Endothelial cell of umbilical vein (primary cell): ENCODE measurements around the gene SUPT3H. TPM values are rescaled to one million over a fixed set of nuclear protein-coding genes. Genes with fewer than 3 reads are reported as not detected.

Experiments used
- BruUV-seq: library from RNA; stranded (reverse); fragments of 400-500 nt; replicated peaks from 2 replicates; lab custom pipeline; 2021; lab: Mats Ljungman, UMichigan
- CTCF ChIA-PET: fragments of 300-600, 350-600 bp; sonication (Branson Sonifier 250); formaldehyde crosslinking; loops from one replicate; lab custom pipeline; 2021; ENCODE audit warnings: antibody characterized with exemption, inconsistent platforms; lab: Charles Lee
- POLR2A ChIA-PET: fragments of 300-600, 350-600 bp; sonication (Branson Sonifier 250); formaldehyde crosslinking; loops from one replicate; lab custom pipeline; 2021; ENCODE audit warnings: antibody characterized with exemption, inconsistent platforms; lab: Charles Lee
- DNase-seq: peaks from one replicate; pipeline ENCODE4 v3.0.0-alpha.2; 2011; ENCODE audit warnings: low read depth, low spot score
- FAIRE-seq: peaks from 2 replicates; lab custom pipeline; 2011; peaks lifted over from hg19 to GRCh38; lab: Jason Lieb, UNC
- H2AFZ ChIP-seq: 2 replicates; pipeline ENCODE4 v1.6.0; 2012; ENCODE audit warnings: low read depth, low read length, control low read depth, inconsistent platforms
- H3K27ac ChIP-seq: 2 replicates; pipeline ENCODE4 v1.5.1; 2011; ENCODE audit warnings: low read depth, mild to moderate bottlenecking, control low read depth, low read length, moderate library complexity; ENCODE audit not compliant: insufficient read depth
- H3K27me3 ChIP-seq, 2 experiments: 2 replicates each; pipeline versions ENCODE4 v1.6.0 to v1.6.1; 2011; ENCODE audit warnings: low read length in 2 of 2, mixed read lengths in 1 of 2; ENCODE audit not compliant: control insufficient read depth in 2 of 2, insufficient read depth in 2 of 2
- H3K36me3 ChIP-seq, 2 experiments: 2 replicates in 1 of 2; 3 replicates in 1 of 2; pipeline ENCODE4 v1.5.1; 2011; ENCODE audit warnings: low read length in 2 of 2, mild to moderate bottlenecking in 1 of 2, moderate library complexity in 1 of 2; ENCODE audit not compliant: control insufficient read depth in 2 of 2, insufficient read depth in 2 of 2; ENCODE audit errors: extremely low read depth in 1 of 2
- H3K4me1 ChIP-seq: 3 replicates; pipeline ENCODE4 v1.5.1; 2011; ENCODE audit warnings: mild to moderate bottlenecking, low read length; ENCODE audit not compliant: control insufficient read depth, insufficient read depth; ENCODE audit errors: extremely low read depth
- H3K4me2 ChIP-seq: 2 replicates; pipeline ENCODE4 v1.6.1; 2011; ENCODE audit warnings: low read length, control low read depth, mixed read lengths; ENCODE audit not compliant: insufficient read depth
- H3K4me3 ChIP-seq, 3 experiments: fragments of 200-600 bp in 1 of 3; sonication (generic), shearing (Covaris generic) in 1 of 3; replicated peaks in 1 of 3; 2 replicates each; pipeline ENCODE4 v1.5.1; 2011 to 2016; ENCODE audit warnings: control low read depth in 3 of 3, low read length in 3 of 3, mild to moderate bottlenecking in 2 of 3, inconsistent platforms in 1 of 3, low read depth in 1 of 3, moderate library complexity in 1 of 3; ENCODE audit not compliant: insufficient read depth in 1 of 3
- H3K79me2 ChIP-seq: 2 replicates; pipeline ENCODE4 v1.6.0; 2012; ENCODE audit warnings: low read length, inconsistent platforms; ENCODE audit not compliant: control insufficient read depth, insufficient read depth
- H3K9ac ChIP-seq: replicated peaks from 2 replicates; pipeline ENCODE3; 2011; ENCODE audit warnings: low read length, control low read depth; ENCODE audit not compliant: insufficient read depth; ENCODE audit errors: extremely low read depth
- H3K9me1 ChIP-seq: replicated peaks from 3 replicates; pipeline ENCODE4 v1.6.0; 2011; ENCODE audit warnings: mild to moderate bottlenecking, low read length; ENCODE audit not compliant: control insufficient read depth, insufficient read depth; ENCODE audit errors: extremely low read depth
- H3K9me3 ChIP-seq: replicated peaks from 2 replicates; pipeline ENCODE4 v1.5.1; 2012; ENCODE audit warnings: low read length, inconsistent platforms; ENCODE audit not compliant: control insufficient read depth, insufficient read depth
- H4K20me1 ChIP-seq: replicated peaks from 2 replicates; pipeline ENCODE3; 2011; ENCODE audit warnings: mild to moderate bottlenecking, low read length; ENCODE audit not compliant: control insufficient read depth, insufficient read depth; ENCODE audit errors: extremely low read depth
- EZH2 ChIP-seq: IDR thresholded peaks from 2 replicates; pipeline ENCODE4 v1.6.1; 2012; ENCODE audit warnings: borderline replicate concordance, low read depth, mild to moderate bottlenecking, moderate library complexity, low read length, inconsistent platforms; ENCODE audit not compliant: severe bottlenecking
- FOS ChIP-seq: IDR thresholded peaks from 2 replicates; pipeline ENCODE4 v1.6.1; 2011; ENCODE audit warnings: mild to moderate bottlenecking, low read length, moderate library complexity, borderline replicate concordance; ENCODE audit not compliant: insufficient read depth
- GATA2 ChIP-seq: IDR thresholded peaks from 2 replicates; pipeline ENCODE4 v1.7.0; 2011; ENCODE audit warnings: low read depth, mild to moderate bottlenecking, moderate library complexity, mixed read lengths, low read length; ENCODE audit not compliant: insufficient read length, insufficient read depth
- JUN ChIP-seq: IDR thresholded peaks from 2 replicates; pipeline ENCODE4 v1.6.1; 2011; ENCODE audit warnings: borderline replicate concordance, low read depth; ENCODE audit not compliant: insufficient read length, insufficient read depth
- MYC ChIP-seq: IDR thresholded peaks from one replicate; pipeline ENCODE4 v1.6.1; 2011; ENCODE audit warnings: mild to moderate bottlenecking, low read depth, low read length
- POLR2A ChIP-seq: IDR thresholded peaks from 2 replicates; pipeline ENCODE4 v1.6.1; 2012; ENCODE audit warnings: low read depth, mild to moderate bottlenecking, control low read depth, low read length
- POLR2AphosphoS5 ChIP-seq: IDR thresholded peaks from 2 replicates; pipeline ENCODE4 v1.6.1; 2012; ENCODE audit warnings: low read depth, mild to moderate bottlenecking, control low read depth, low read length, moderate library complexity; ENCODE audit not compliant: insufficient read depth
- dilution Hi-C: fragments of 300-500 bp; cut with MboI; formaldehyde crosslinking; loops from one replicate; pipeline ENCODE4 v1.15.0; 2019; ENCODE audit warnings: low sequenced_read_pairs; ENCODE audit not compliant: extremely low pct_ligation_motif_present
- intact Hi-C: fragments of 100-400 bp; cut with micrococcal nuclease; formaldehyde crosslinking; loops from one replicate; pipeline ENCODE4 v1.10.0; 2022
- polyA plus RNA-seq, 4 experiments: library from polyadenylated mRNA; depleted of rRNA in 3 of 4; stranded (reverse) in 3 of 4; unstranded in 1 of 4; fragments of >200 nt; gene quantifications; 2 replicates each; pipeline versions ENCODE4 v1.2.1 to v1.2.3, GENCODE V29; 2011 to 2012; ENCODE audit warnings: missing spikeins in 1 of 4
- total RNA-seq: library from RNA; stranded (reverse); gene quantifications from 2 replicates; pipeline ENCODE4 v1.2.3, GENCODE V29; 2021
- TF ChIP-seq, protein P1 (sequence below): IDR thresholded peaks from 2 replicates; pipeline ENCODE4 v1.6.1; 2011; ENCODE audit not compliant: insufficient read depth, insufficient read length
- TF ChIP-seq, protein P2 (sequence below), 2 donors: IDR thresholded peaks; 1 replicate in 1 of 2; 2 replicates in 1 of 2; pipeline ENCODE4 v1.5.1; 2011; ENCODE audit warnings: low read length in 2 of 2, mild to moderate bottlenecking in 2 of 2, moderate library complexity in 2 of 2, control low read depth in 1 of 2, inconsistent platforms in 1 of 2, low read depth in 1 of 2; ENCODE audit not compliant: insufficient read depth in 1 of 2; ENCODE audit errors: extremely low read depth in 1 of 2

Gene SUPT3H
- total and polyA plus RNA-seq, 2 donors (not counting 3 experiments of a cell fraction or from before 2014, with no cell fraction given): 8.3 to 9.8 TPM

DNA sequence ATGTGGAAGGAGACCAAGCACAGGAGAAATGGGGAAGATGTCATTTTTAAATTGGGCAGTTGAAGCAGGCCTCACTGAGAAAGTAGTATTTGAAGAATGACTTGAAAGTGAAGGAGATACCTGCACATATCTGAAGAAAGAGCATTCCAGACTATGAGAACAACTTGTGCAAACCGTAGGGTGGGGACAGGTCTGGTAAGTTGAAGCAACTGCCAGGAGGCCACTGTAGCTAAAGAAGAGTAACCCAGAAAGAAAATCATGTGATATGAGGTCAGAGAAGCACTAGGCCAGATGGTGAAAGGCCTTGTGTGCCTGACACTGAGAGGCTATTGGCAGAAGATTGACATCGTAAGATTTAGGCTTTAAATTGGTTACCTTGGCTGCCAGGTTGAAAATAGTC is 4.7 kb upstream of the SUPT3H start:
- no TSS peak for BruUV-seq
- no peak for FAIRE-seq
- H4K20me1 ChIP-seq: no peaks in the 10 kb centered on the region
- intact Hi-C loops (no loop called here), dilution Hi-C loops (no loop called here)
- H3K9me1 ChIP-seq: no peaks in the 10 kb centered on the region
- no peak overlapping the region for H3K4me2 ChIP-seq
- H3K36me3 ChIP-seq: no peaks in the 10 kb centered on the region
- no peak for TF ChIP-seq POLR2AphosphoS5
- TF ChIP-seq GATA2: no peak
- TF ChIP-seq, protein P1, sequence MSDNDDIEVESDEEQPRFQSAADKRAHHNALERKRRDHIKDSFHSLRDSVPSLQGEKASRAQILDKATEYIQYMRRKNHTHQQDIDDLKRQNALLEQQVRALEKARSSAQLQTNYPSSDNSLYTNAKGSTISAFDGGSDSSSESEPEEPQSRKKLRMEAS: no peak
- ChIA-PET CTCF (interaction anchor here (1.6 kb wide), 1 partner anchor 332 kb away, joined by 4 read pairs; no protein-coding TSS in a partner anchor), POLR2A (no interaction called here)
- H2AFZ ChIP-seq: no peak overlapping the region
- peaks cover 2 to 7% of the 10 kb centered on the region in 2 experiments for H3K27me3 ChIP-seq
- peaks cover 5% of the 10 kb centered on the region for H3K4me1 ChIP-seq
- no peak overlapping the region for H3K9ac ChIP-seq
- no peak overlapping the region for H3K4me3 ChIP-seq
- DNase-seq: no peak
- no peaks in the 10 kb centered on the region for H3K9me3 ChIP-seq
- no peak overlapping the region for H3K27ac ChIP-seq
- H3K79me2 ChIP-seq: no peaks in the 10 kb centered on the region

DNA sequence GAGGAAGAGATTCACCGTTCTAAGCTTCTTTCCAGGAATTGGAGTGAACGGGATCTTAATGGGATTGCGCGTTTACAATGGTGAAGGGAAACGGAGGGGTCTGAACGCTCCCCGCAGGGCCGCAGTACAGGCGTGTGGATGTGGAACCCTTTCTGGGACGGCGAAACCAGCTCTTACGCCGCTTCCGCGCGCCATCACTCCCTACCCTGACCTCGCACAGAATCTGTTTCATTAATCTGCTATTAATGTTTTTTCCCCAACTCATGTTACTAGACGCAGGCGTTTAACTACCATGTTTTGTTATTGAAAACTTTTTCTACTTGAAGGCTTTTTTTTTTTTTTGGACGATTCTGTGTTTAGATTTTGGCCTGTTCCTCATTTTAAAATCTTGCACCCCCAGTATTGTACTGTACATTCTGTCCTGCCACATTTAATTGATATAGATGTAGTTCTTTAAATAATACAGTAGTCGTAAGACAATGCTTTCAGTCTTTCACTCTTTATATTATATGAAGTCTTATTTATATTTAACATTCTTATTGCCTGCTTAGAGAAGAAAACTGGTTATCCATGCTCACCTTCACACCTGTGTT is 696 bp upstream of the SUPT3H start:
- intact Hi-C loops: loop anchor here (1.0 to 2.0 kb wide), 4 partner anchors 42 to 723 kb away; no protein-coding TSS in a partner anchor
- no peaks in the 10 kb centered on the region for H3K27me3 ChIP-seq
- H3K4me1 ChIP-seq: peaks cover 8% of the 10 kb centered on the region
- POLR2A ChIA-PET: interaction anchor here (0.5 to 1.0 kb wide), 7 partner anchors 43 to 336 kb away, joined by 3 to 5 read pairs (median 3); no protein-coding TSS in a partner anchor
- H4K20me1 ChIP-seq: no peaks in the 10 kb centered on the region
- peak overlapping the region; percentile 93 for H3K9ac ChIP-seq
- H3K36me3 ChIP-seq: no peaks in the 10 kb centered on the region
- H3K27ac ChIP-seq: peak overlapping the region; percentile 91
- H3K4me3 ChIP-seq: peak overlapping the region; percentile 76 to 92 (median 79)
- H3K79me2 ChIP-seq: no peaks in the 10 kb centered on the region
- no peaks in the 10 kb centered on the region for H3K9me1 ChIP-seq
- no peak for DNase-seq
- peak overlapping the region; percentile 97 for H3K4me2 ChIP-seq
- BruUV-seq: TSS peak; percentile 82
- TF ChIP-seq MYC (no peak), EZH2 (no peak), POLR2AphosphoS5 (no peak), GATA2 (no peak), JUN (no peak), POLR2A (no peak), FOS (no peak)
- TF ChIP-seq, protein P1: no peak
- TF ChIP-seq, protein P2, sequence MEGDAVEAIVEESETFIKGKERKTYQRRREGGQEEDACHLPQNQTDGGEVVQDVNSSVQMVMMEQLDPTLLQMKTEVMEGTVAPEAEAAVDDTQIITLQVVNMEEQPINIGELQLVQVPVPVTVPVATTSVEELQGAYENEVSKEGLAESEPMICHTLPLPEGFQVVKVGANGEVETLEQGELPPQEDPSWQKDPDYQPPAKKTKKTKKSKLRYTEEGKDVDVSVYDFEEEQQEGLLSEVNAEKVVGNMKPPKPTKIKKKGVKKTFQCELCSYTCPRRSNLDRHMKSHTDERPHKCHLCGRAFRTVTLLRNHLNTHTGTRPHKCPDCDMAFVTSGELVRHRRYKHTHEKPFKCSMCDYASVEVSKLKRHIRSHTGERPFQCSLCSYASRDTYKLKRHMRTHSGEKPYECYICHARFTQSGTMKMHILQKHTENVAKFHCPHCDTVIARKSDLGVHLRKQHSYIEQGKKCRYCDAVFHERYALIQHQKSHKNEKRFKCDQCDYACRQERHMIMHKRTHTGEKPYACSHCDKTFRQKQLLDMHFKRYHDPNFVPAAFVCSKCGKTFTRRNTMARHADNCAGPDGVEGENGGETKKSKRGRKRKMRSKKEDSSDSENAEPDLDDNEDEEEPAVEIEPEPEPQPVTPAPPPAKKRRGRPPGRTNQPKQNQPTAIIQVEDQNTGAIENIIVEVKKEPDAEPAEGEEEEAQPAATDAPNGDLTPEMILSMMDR (IDR thresholded peaks at IDR 0.05; ENCODE audit: extremely low read depth in 1 of 2, insufficient read depth in 1 of 2, low read depth in 1 of 2, low read length in 2 of 2): no peak
- CTCF ChIA-PET: interaction anchor here (0.7 to 3.5 kb wide), 15 partner anchors 13 to 903 kb away, joined by 3 to 49 read pairs (median 4); no protein-coding TSS in a partner anchor
- H2AFZ ChIP-seq: peak overlapping the region; percentile 95
- dilution Hi-C loops: no loop called here
- no peaks in the 10 kb centered on the region for H3K9me3 ChIP-seq
- peak; percentile 28 for FAIRE-seq
